A673 (cell line): Measurements from ENCODE around the gene MYOF. TPM values are rescaled to one million over a fixed set of nuclear protein-coding genes. Genes with fewer than 3 reads are reported as not detected.
"Not testable (repeated sequence)": the region's sequence is repeated elsewhere in the genome, so short reads cannot be mapped to it uniquely, and the experiment has no call there.

Experiments used
- BruUV-seq: library from RNA; stranded (reverse); fragments of 400-500 nt; replicated peaks from 2 replicates; lab custom pipeline; 2021; lab: Mats Ljungman, UMichigan
- CTCF ChIA-PET: fragments of 300-600 bp; sonication (Branson Sonifier 250); formaldehyde crosslinking; loops from one replicate; lab custom pipeline; 2022; ENCODE audit warnings: antibody characterized with exemption; lab: Charles Lee
- POLR2A ChIA-PET: fragments of 300-600 bp; sonication (Branson Sonifier 250); formaldehyde crosslinking; loops from one replicate; lab custom pipeline; 2022; ENCODE audit warnings: antibody characterized with exemption; ENCODE audit not compliant: low non-redundant PET; lab: Charles Lee
- DNase-seq: peaks from one replicate; pipeline ENCODE4 v3.0.0-alpha.2; 2015; ENCODE audit warnings: low spot score
- H3K27ac ChIP-seq: fragments of 200-600 bp; sonication (generic); 2 replicates; pipeline ENCODE4 v1.5.1; 2016; ENCODE audit warnings: mixed run types, low read depth, mild to moderate bottlenecking, mixed read lengths, antibody characterized with exemption, low read length; ENCODE audit not compliant: poor library complexity, severe bottlenecking
- H3K27me3 ChIP-seq: fragments of 200-600 bp; sonication (generic); replicated peaks from 2 replicates; pipeline ENCODE4 v1.6.1; 2017; ENCODE audit warnings: mixed run types, low read depth, mild to moderate bottlenecking, mixed read lengths, antibody characterized with exemption, low read length; ENCODE audit not compliant: insufficient read depth, poor library complexity
- H3K36me3 ChIP-seq: fragments of 200-600 bp; sonication (generic); 2 replicates; pipeline ENCODE4 v1.6.1; 2016; ENCODE audit warnings: mixed run types, mild to moderate bottlenecking, mixed read lengths, antibody characterized with exemption, low read length; ENCODE audit not compliant: insufficient read depth, poor library complexity, severe bottlenecking
- H3K4me1 ChIP-seq: fragments of 200-600 bp; sonication (generic); 2 replicates; pipeline ENCODE4 v1.6.1; 2017; ENCODE audit warnings: mixed run types, mild to moderate bottlenecking, mixed read lengths, antibody characterized with exemption, low read length; ENCODE audit not compliant: insufficient read depth, poor library complexity, severe bottlenecking
- H3K4me3 ChIP-seq: fragments of 200-600 bp; sonication (generic); 2 replicates; pipeline ENCODE4 v1.5.1; 2016; ENCODE audit warnings: low read depth, mixed run types, mild to moderate bottlenecking, mixed read lengths, low read length; ENCODE audit not compliant: poor library complexity, severe bottlenecking
- H3K9me3 ChIP-seq: fragments of 200-600 bp; sonication (generic); 2 replicates; pipeline ENCODE4 v1.6.1; 2016; ENCODE audit warnings: mixed run types, low read depth, mild to moderate bottlenecking, mixed read lengths, antibody characterized with exemption, low read length; ENCODE audit not compliant: poor library complexity, severe bottlenecking
- CTCF ChIP-seq: fragments of 300-800, 200-600 bp; sonication (generic); conservative IDR thresholded peaks from 2 replicates; pipeline ENCODE4 v1.5.1; 2017; ENCODE audit warnings: low read depth, mild to moderate bottlenecking, antibody characterized with exemption, low read length, moderate library complexity, mixed read lengths
- EZH2 ChIP-seq: fragments of 200-600 bp; sonication (generic); IDR thresholded peaks from 2 replicates; pipeline ENCODE4 v1.6.1; 2017; ENCODE audit warnings: borderline replicate concordance, low read depth, mild to moderate bottlenecking, mixed read lengths, antibody characterized with exemption, low read length; ENCODE audit not compliant: poor library complexity, severe bottlenecking
- intact Hi-C: fragments of 100-400 bp; cut with micrococcal nuclease; formaldehyde crosslinking; loops from one replicate; pipeline ENCODE4 v1.10.0; 2022; ENCODE audit not compliant: unreplicated experiment
- total RNA-seq: library from RNA; stranded (reverse); gene quantifications from 2 replicates; pipeline ENCODE4 v1.2.3, GENCODE V29; 2021

MYOF gene
- total RNA-seq, 1 experiment from 2014 or later: 24.2 TPM

GRCh38 chr10:93288679-93289634 is 193.2 kb downstream of the MYOF start:
- Histone ChIP-seq H3K36me3 (no peaks in the 10 kb centered on the region), H3K27ac (no peak overlapping the region), H3K27me3 (no peaks in the 10 kb centered on the region), H3K4me1 (no peaks in the 10 kb centered on the region), H3K9me3 (no peaks in the 10 kb centered on the region), H3K4me3 (no peak overlapping the region)
- ChIA-PET POLR2A (no interaction called here), CTCF (no interaction called here)
- BruUV-seq: no TSS peak
- TF ChIP-seq CTCF (peak; percentile 83), EZH2 (no peak)
- peak; percentile 87 for DNase-seq
- intact Hi-C loops: loop anchor here (1.0 to 10.0 kb wide), 3 partner anchors 174 to 404 kb away; no protein-coding TSS in a partner anchor

GRCh38 chr10:93287775-93288174 is 194.4 kb downstream of the MYOF start:
- Histone ChIP-seq H3K4me3 (no peak overlapping the region), H3K27me3 (no peaks in the 10 kb centered on the region), H3K27ac (no peak overlapping the region), H3K9me3 (no peaks in the 10 kb centered on the region), H3K4me1 (no peaks in the 10 kb centered on the region), H3K36me3 (no peaks in the 10 kb centered on the region)
- CTCF ChIA-PET: interaction anchor here (0.7 kb wide), 1 partner anchor 281 kb away, joined by 10 read pairs; no protein-coding TSS in a partner anchor
- BruUV-seq: no TSS peak
- DNase-seq: no peak
- intact Hi-C loops: loop anchor here (10.0 kb wide), 1 partner anchor 403 kb away; no protein-coding TSS in a partner anchor
- TF ChIP-seq EZH2 (no peak), CTCF (no peak)
- POLR2A ChIA-PET: no interaction called here

GRCh38 chr10:93284246-93284645 is 197.9 kb downstream of the MYOF start:
- CTCF ChIA-PET, H3K27me3 ChIP-seq, BruUV-seq, H3K36me3 ChIP-seq, POLR2A ChIA-PET, H3K27ac ChIP-seq, H3K9me3 ChIP-seq, H3K4me1 ChIP-seq, H3K4me3 ChIP-seq, DNase-seq: not testable (repeated sequence)
- intact Hi-C loops: loop anchor here (10.0 kb wide), 1 partner anchor 399 kb away; no protein-coding TSS in a partner anchor
